ENCODE results near the gene IFT25.

The IFT25 gene

DNA sequence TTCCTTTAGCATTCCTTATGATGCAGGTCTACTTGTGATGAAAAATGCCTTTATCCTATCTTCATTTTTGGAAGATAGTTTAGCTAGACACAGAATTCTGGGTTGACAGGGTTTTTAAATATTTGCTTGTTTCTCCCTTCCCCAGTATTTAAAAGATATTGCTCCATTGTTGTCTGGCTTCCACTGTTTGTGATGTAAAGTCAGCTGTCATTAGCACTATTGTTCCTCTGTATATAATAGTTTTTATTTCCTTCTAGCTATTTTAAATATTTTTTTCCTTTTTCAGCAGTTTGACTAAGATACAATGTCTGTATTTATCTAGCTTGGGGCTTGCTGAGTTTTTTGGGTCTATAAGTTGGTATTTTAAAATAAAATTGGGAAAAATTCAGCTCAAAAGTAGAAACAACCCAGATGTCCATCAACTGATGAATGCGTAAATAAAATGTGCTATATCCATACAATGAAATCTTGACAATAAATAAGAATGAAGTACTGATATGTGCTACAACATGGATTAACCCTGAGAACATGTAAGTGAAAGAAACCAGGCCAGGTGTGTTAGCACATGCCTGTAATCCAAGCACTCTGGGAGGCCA is 11.2 kb downstream of the IFT25 start:
- DNase-seq (ENCODE audit: extremely low spot score, insufficient read length, low read depth) (no peak), FAIRE-seq (no peak)

DNA sequence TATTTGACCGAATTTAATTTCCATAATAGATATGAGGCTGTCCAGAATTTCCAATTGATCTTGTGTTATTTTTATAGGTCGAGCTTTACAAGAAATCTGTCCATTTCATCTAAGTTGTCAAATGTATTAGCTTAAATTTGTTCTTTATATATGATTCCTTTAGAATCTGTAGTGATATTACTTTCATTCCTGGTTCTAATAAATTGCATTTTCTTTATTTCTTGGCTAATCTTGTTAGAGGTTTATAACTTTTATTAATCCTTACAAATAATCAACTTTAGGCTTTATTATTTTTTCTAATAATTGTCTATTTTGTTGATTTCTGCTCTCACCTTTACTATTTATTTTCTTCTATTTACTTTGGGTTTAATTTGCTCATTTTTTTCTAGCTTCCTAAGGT is 14.0 kb downstream of the IFT25 start:
- FAIRE-seq (no peak), DNase-seq (ENCODE audit: extremely low spot score, insufficient read length, low read depth) (no peak)

DNA sequence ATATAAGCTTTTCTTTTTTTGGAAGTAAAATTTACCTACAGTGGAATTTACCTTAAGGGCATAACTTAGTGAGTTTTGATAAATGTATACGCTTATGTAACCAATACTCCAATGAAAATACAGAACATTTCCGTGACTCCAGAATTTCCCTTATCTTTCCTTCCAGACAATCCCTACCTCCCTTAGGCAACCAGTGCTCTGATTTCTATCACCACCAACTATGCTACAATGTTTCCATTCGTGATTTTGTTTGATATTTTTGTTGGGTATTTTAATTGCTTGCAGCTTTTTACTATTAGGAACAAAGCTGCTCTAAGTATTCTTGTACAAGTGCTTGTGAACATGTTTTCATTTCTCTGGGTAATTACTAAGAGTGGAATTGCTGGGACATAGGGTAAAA is 14.6 kb downstream of the IFT25 start:
- DNase-seq (ENCODE audit: extremely low spot score, insufficient read length, low read depth): no peak
- no peak for FAIRE-seq

DNA sequence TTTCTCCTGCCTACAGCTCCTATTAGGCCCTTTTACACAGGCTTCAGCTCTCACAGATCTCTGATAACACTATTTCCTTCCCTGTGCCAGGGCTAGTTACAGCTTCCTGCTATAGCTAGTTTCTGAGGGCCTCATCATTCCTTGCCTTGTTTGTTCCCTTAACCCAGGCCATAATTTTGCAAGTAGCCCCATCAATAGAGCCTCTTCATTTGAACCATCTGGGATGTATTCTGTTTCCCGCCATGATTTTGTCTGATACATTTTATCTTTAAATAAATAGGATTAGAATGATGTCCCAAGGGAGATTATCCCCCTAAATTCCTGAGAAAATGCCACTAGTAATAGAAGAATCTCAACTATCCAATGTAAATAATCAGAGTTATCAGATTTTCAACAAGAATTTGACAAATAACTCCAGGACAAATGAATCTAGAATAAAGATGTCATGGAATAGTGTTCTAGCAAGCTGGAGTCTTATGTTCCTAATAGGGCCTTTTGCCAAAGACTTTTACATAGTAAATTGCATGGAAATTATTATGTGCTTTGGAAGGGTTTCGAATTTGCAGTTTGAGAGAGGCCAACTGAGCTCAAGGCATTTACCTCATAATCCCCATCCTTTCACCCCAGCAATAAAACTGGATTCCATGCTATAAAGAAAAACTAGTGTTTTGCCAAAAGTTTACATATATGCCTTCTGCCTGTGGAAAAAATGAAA is 16.1 kb downstream of the IFT25 start:
- DNase-seq (ENCODE audit: extremely low spot score, insufficient read length, low read depth) (no peak), FAIRE-seq (no peak)

DNA sequence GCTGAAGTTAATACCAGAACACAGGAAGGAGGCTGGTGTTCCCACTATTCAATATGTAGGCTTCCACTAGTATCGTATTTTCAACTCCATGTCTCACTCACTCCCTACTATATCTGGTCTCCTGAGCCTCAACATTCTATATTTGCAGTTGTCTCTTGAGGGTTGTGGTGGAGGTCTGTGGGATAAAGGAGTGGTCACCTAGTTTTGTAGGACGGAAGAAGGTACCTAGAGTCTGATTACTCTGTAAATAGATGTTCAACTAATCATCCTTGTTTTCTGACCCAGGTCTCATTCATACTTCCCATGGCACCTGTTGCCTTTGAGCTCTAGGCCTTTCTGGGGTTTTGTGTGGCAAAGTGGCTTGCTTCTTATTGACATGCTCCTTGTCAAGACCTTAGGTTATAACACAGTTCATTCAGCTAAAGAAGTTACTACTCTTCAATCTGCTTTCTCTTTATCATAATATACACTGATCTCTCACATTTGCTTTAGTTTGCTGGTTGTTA is 18.1 kb downstream of the IFT25 start:
- no peak for FAIRE-seq
- DNase-seq (ENCODE audit: extremely low spot score, insufficient read length, low read depth): no peak

DNA sequence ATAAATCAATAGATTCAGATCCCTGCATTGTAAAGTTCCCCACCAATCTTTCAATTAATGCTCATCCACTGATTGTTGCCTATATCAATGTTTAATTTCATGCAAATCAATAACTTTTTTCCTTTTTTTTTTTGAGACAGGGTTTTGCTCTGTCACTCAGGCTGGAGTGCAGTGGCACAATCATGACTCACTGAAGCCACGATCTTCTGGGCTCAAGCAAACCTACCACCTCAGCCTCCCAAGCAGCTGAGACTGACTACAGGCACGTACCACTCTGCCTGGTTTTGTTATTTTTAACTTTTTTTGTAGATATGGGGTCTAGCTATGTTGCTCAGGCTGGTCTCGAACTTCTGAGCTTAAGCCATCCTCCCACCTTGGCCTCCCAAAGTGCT is 25.8 kb downstream of the IFT25 start:
- DNase-seq (ENCODE audit: extremely low spot score, insufficient read length, low read depth): no peak
- no peak for FAIRE-seq

DNA sequence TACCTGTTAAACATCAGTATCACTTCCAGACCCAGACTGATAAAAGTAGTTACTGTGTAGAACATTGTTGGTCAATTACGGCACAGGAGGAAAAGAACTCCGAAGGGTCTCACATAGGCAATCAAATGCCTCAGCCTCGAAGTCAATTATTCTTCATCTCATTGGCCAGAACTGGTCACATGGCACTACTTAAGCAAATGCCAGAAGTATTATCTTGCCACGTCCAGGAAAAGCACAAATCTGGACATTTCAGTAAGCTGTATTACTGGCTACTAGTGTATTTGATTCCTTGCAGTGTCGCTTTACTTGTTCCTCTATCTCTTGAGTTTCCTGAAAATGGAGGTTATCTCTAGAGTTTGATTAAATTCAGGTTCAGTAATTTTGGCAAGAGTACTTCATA is 27.2 kb downstream of the IFT25 start:
- DNase-seq (ENCODE audit: extremely low spot score, insufficient read length, low read depth): no peak
- no peak for FAIRE-seq

DNA sequence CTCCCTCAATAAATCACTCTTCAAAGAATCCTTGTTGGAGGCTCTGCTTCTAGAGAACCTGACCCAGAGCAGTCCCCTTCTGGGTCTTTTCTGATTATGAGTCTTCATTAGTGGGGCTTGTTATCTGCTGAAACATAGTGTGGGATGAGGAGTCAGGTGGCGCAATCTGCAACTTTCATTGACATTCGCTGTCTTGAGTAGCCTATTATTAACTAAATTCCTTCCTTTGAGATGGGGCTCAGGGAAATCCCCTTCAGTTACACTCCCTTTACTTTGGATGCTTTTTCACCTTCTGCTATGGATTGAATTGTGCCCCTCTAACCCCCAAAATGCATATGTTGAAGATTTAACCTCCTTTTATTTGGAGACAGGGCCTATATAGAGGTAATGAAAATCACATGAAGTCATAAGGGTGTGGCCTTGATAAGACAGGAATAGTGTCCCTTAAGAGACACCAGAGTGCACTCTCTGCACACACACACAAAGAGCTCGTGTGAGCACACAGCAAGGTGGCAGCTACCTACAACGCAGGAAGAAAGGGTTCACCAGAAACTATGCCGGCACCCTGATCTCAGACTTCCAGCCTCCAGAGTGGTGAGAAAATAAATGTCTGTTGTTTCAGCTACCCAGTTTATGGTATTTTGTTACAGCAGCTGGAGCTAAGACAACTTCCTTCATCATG is 32.0 kb downstream of the IFT25 start:
- FAIRE-seq (no peak), DNase-seq (ENCODE audit: extremely low spot score, insufficient read length, low read depth) (no peak)

DNA sequence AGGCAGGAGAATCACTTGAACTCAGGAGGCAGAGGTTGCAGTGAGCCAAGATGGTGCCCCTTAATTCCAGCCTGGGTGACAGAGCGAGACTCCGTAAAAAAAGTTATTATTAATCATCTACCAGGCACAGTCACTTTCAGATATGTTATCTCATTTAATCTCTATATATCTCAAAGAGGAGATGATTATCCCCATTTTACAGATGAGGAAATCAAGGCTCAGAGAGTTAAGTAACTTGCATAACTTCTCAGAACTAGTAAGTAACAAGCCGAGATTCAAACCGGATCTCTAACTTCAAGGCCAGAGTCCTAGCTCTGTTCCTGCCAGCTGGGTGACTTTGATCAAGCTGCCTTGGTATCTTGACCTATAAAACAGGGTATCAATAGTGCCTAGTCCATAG is 34.1 kb downstream of the IFT25 start:
- no peak for DNase-seq (ENCODE audit: extremely low spot score, insufficient read length, low read depth)
- no peak for FAIRE-seq

DNA sequence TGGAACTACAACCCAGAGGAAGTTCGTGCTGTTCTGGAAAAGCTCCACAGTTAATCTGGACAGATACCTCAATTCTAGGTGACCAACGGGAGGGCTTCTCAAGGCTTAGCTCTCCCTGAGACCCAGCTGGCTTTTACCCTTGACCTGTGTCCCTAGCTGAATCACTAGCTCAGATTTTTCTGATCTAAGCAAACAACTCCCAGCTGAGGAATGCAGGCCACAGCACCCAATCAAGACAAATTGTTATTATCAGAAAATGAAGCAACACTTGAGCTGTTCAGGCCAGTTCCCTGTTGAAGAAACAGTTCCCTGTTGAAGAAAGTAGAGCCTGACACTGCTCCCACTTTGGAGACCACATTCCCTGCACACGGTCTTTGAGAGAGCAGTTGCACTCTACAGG is 35.6 kb downstream of the IFT25 start:
- no peak for DNase-seq (ENCODE audit: extremely low spot score, insufficient read length, low read depth)
- FAIRE-seq: no peak

DNA sequence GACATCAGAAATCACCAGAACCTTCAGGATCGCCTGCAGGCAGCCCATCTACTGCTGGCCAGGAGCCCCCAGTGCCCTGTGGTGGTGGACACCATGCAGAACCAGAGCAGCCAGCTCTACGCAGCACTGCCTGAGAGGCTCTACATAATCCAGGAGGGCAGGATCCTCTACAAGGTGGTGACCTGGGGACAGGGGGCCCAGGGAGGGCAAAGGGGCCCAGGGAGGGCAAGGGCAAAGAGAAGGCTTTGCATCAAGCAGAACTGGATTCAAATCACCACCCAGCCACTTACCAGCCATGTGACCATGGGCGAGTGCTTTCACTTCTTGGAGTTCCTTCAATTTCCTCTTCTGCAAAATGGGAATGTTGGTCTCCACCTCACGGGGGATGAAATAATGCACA is 39.4 kb downstream of the IFT25 start:
- FAIRE-seq: no peak
- DNase-seq (ENCODE audit: extremely low spot score, insufficient read length, low read depth): no peak

DNA sequence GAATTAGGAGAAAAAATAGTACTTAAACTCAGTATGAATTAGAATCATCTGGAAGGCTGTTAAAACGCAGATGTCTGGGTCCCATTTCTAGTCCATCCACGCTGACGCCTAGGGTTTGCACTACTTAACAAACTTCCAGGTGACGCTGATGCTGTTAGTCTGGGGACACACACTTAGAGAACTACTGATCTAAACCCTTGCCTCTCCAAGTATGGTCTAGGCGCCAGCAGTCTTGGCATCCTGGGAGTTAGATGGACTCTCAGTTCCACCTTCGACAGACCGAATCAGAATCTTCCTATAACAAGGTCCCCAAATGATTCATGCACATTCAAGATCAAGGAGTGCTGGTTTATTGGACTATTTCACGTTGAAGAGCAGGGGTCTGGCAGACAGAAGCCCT is 40.0 kb downstream of the IFT25 start:
- no peak for FAIRE-seq
- DNase-seq (ENCODE audit: extremely low spot score, insufficient read length, low read depth): no peak

DNA sequence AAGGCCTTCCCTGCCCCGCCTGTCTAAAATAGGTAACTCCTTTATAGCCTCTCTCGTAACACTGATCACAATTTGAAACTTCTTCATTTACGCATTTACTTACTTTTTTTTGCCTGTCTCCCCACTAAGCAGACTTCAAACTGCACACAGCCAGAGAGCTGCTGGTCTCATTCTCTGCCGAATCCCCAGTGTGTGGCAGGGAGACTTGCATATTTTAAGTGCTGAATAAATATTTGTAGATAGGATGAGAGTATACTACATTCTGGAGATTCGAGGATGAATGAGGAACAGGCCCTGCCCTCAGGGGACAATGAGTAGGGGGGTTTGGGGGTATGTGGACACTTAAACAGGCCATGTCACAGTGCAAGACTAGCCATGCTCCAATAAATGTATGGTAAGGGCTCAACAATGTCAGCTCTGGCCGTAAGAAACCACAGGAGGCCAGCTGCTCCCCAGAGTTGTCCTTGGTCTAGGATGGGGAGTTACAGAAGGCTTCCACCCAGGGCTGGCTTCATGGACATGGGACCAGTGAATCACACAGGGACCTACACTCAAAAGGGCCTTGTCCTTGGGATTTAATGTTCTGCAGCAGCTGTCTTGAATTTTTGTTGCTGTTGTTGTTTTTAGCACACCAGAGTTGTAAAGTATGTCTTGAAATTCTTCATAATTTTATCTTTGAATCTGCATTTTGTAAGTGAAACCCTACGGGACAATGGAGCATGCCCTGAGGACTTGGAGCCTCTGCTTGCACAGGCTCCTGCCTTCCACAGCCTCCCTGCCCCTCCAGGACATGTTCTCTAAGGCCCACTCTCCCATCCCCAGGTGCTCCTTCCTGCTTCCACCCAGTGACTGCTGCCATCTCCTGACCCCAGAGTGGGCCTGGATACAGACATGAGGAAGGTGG is 43.0 kb downstream of the IFT25 start:
- FAIRE-seq: no peak
- DNase-seq (ENCODE audit: extremely low spot score, insufficient read length, low read depth): no peak

DNA sequence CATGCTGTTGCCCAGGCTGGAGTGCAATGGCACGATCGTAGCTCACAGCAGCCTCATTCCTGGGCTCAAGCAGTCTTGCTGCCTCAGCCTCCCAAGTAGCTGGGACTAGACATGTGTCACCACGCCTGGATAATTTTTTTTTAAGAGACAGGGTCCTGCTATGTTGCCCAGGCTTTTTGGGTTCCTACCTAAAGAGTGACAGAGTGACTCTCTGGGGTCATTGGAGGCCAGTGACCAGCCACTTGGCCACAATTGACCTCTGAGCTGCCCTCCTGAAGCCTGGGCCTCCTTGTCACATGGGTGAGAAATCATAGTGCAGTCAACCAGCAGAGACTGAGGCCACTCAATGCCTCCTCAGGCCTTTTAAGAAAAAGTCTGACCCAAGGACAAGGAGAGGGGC is 45.8 kb downstream of the IFT25 start:
- DNase-seq (ENCODE audit: extremely low spot score, insufficient read length, low read depth): no peak
- FAIRE-seq: no peak

DNA sequence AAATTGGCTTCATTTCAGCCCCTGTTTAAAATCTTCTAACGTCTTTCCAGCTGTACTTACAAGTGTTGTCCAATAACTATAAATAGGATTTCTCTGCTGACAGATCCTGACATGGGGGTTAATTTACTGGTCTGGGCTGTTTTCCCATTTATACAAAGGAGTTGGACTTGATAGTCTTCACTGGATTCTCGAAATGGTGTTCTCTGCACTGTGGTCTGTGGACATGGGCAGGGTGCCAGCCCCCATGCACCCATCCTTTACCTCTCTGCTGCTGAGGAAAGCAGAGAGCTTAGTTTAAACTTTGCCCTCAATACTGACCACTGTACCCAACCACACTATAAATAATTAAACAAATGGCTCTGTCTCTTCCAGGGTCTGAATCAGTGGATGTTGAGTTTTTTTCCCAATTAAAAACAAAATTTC is 46.3 kb downstream of the IFT25 start:
- FAIRE-seq (no peak), DNase-seq (ENCODE audit: extremely low spot score, insufficient read length, low read depth) (no peak)

DNA sequence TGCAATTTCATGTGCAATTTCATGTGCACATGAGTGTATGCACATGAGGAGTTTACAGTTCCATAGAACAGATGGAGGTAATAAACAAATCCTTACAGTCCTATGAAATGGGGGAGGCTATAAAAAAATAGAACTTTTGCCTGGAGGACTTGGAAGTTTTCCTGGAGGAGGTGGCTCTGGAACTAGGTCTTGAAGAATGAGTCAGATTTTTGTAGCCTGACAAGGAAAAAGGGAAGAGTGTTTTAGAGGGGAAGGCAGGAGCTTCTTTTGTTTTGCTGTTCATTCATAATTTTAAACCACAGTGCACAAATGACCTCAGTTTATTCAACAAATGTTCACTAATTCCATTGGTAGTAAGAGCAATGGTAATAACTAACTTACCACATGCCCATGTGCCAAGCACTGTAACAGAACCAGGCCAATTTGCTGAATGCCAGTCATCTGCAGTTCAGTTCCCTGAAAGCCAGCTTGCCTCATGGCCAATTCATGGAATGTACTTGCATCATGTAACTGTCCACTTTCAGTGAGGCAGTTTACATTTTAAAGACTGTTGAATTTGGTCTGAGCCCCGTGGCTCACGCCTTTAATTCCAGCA is 48.8 kb downstream of the IFT25 start:
- no peak for DNase-seq (ENCODE audit: extremely low spot score, insufficient read length, low read depth)

DNA sequence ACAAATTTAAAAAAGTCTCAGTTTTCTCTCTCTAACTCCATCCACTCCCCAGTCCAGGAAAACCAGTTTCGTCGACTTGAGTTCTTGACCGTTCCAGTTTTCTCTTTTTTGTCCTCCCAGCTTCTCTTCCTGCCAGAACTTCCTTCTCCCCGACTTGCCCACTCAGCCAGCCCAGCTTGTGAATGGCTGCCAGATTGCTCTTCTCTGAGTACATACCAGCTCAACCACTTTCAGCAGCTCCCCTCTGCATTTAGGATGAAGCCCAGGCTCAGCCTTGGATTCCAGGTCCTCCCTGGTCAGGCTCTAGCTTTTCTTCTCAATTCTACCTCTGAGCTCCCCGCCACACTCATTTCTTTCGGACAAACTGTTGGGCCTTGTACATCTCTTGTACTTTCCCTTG is 50.1 kb downstream of the IFT25 start:
- FAIRE-seq (no peak), DNase-seq (ENCODE audit: extremely low spot score, insufficient read length, low read depth) (no peak)

More for the DNA sequence above, 48.8 kb downstream of the IFT25 start:
- FAIRE-seq: no peak

DNA sequence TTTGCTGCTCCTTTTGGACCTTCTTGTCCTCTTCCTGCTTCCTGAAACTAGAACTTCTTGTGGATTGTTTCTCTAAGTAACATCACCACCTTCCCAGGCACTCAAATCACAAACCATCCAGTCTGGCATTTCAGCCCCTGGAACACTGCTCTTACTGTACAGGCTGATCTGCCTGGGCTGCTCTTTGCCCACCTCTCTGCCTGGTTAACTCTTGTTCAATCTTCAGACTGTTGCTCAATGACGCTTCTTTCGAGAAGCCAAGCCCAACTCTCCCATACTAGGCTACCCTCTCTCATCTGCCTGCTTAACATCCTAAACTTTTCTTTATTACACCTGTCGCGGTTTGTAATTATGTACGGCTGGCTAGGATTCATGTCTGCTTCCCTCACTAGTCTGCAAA is 50.9 kb downstream of the IFT25 start:
- FAIRE-seq (no peak), DNase-seq (ENCODE audit: extremely low spot score, insufficient read length, low read depth) (no peak)

DNA sequence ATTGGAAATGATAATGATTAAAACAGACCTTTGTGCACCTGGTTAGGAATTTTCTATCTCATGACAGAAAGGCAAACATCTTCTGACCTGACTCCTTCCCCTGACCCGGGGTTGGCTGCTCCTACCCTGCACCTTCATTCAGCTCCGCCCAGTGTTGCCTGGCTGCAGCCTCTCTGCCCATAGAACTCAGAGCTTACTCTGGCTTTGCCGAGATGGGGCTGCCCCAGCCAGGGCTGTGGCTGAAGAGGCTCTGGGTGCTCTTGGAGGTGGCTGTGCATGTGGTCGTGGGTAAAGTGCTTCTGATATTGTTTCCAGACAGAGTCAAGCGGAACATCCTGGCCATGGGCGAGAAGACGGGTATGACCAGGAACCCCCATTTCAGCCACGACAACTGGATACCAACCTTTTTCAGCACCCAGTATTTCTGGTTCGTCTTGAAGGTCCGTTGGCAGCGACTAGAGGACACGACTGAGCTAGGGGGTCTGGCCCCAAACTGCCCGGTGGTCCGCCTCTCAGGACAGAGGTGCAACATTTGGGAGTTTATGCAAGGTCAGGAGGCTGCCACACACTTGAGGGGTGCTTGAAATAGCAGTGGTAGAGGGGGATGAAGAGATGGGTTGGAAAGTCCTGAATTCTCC is 51.4 kb downstream of the IFT25 start, which contains the start of gene DIO1:
Gene DIO1, plus strand, starts transcription at position 189 of the 638 bp plus-strand sequence. Its CDS starts 24 bp downstream, at position 213.
- FAIRE-seq (no peak), DNase-seq (ENCODE audit: extremely low spot score, insufficient read length, low read depth) (no peak)
